ENCODE results near the gene ZBTB20. TPM values are rescaled to one million over a fixed set of nuclear protein-coding genes. Genes with fewer than 3 reads are reported as not detected.

ZBTB20 gene
- total RNA-seq, 1 experiment from 2014 or later, result 26.5 TPM

DNA sequence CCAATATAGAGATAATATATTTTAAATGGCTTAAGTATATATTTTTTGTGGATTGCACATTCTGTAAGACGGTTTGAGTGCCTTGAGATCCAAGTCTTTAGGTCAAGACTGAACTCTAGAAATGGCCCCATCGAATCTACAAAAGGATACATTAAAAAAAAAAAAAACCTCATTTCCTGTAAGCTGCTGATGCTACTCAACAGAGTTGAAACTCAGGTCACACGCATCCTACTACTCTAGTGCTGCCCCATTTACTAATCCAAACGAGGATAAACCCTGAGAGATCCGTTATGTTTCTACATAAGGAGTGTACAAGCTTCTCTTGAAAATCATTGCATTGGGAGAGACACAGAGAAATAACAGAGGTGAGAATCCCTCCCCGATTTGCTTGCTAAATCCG lies 666.0 kb downstream of the ZBTB20 start:
- no TSS peak for BruUV-seq (replicated peaks)
- DNase-seq, result no peak
- no peaks in the 10 kb centered on the region for H3F3A ChIP-seq (ENCODE audit: insufficient read depth, low read depth)
- no peaks in the 10 kb centered on the region for H3K9me2 ChIP-seq (ENCODE audit: insufficient read depth)
- no peaks in the 10 kb centered on the region for H3K9me3 ChIP-seq (ENCODE audit: insufficient read depth, low read depth)
- no peaks in the 10 kb centered on the region for H3K27me3 ChIP-seq (ENCODE audit: insufficient read depth, low read depth)
- no peaks in the 10 kb centered on the region for H3K36me3 ChIP-seq (ENCODE audit: low read depth)
- no peak overlapping the region for H3K4me3 ChIP-seq
- intact Hi-C loops (cut with micrococcal nuclease; ENCODE audit: unreplicated experiment), result no loop called here
- no peaks in the 10 kb centered on the region for H3K79me2 ChIP-seq (ENCODE audit: low read depth)
- peaks cover 7% of the 10 kb centered on the region; the same call in 1 of the 2 replicates for H3K4me1 ChIP-seq (replicated peaks; ENCODE audit: insufficient read depth)
- POLR2A ChIA-PET (ENCODE audit: unreplicated experiment), result no interaction called here
- no peak for TF ChIP-seq EZH2 (IDR thresholded peaks at IDR 0.05; ENCODE audit: low read depth)
- no peak for TF ChIP-seq CTCF (conservative IDR thresholded peaks at IDR 0.05)
- CTCF ChIA-PET, result no interaction called here
- H2AFZ ChIP-seq, result no peak overlapping the region
- H3K4me2 ChIP-seq, result no peak overlapping the region
- H3K27ac ChIP-seq, result no peak overlapping the region
- H4K20me1 ChIP-seq (ENCODE audit: insufficient read depth), result no peaks in the 10 kb centered on the region; the same call in 1 of the 2 replicates

DNA sequence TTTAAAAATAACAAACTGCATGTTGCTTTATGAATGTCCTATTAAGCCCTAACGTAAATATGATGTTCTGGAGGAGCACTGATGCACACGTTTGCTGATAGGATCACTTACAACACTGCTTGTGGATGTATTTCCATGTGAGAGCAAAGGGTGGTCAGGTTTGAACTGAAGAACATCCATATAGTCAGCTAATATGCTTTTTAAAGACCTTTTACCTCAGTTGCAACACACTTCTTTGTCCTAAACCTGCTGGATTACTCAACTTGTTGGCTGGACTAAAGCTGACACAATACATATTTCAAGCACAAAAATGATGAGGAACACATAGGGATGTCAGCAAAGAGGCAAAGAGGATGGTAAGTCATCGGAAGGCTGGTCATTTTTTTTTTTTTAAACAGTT lies 666.6 kb downstream of the ZBTB20 start:
- BruUV-seq (replicated peaks), result no TSS peak
- Histone ChIP-seq H3K36me3 (ENCODE audit: low read depth) (no peaks in the 10 kb centered on the region), H3K27ac (no peak overlapping the region), H3K4me1 (replicated peaks; ENCODE audit: insufficient read depth) (peaks cover 7% of the 10 kb centered on the region; the same call in 1 of the 2 replicates), H3K4me3 (no peak overlapping the region), H4K20me1 (ENCODE audit: insufficient read depth) (no peaks in the 10 kb centered on the region; the same call in 1 of the 2 replicates), H3K9me2 (ENCODE audit: insufficient read depth) (no peaks in the 10 kb centered on the region), H3K27me3 (ENCODE audit: insufficient read depth, low read depth) (no peaks in the 10 kb centered on the region), H3F3A (ENCODE audit: insufficient read depth, low read depth) (no peaks in the 10 kb centered on the region), H2AFZ (no peak overlapping the region), H3K79me2 (ENCODE audit: low read depth) (no peaks in the 10 kb centered on the region), H3K9me3 (ENCODE audit: insufficient read depth, low read depth) (no peaks in the 10 kb centered on the region), H3K4me2 (no peak overlapping the region)
- CTCF ChIA-PET, result no interaction called here
- TF ChIP-seq CTCF (conservative IDR thresholded peaks at IDR 0.05) (no peak), EZH2 (IDR thresholded peaks at IDR 0.05; ENCODE audit: low read depth) (no peak)
- POLR2A ChIA-PET (ENCODE audit: unreplicated experiment), result no interaction called here
- DNase-seq, result no peak
- intact Hi-C loops (cut with micrococcal nuclease; ENCODE audit: unreplicated experiment), result no loop called here

DNA sequence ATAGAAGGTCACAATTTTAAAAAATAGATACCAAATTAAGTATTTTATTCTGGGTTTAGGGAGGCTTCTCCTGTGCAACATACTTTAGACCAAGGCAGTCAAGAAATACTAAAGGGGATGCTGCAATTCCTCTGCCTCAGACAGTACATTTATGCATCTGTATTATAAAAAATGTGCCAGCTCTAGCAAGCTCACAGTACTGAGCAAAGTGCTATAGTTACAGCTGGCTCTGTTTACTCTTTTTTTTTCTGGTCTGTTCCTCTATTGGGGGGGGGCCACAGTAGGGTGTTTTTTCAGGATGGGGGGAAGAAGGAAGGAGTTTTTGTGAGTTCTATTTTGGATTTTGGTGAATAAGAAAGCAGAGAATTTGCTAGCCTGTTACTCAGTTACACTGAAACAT lies 668.3 kb downstream of the ZBTB20 start:
- Histone ChIP-seq H3K79me2 (ENCODE audit: low read depth) (no peaks in the 10 kb centered on the region), H4K20me1 (ENCODE audit: insufficient read depth) (no peaks in the 10 kb centered on the region; the same call in 1 of the 2 replicates), H3K27ac (no peak overlapping the region)

More for the DNA sequence above, 668.3 kb downstream of the ZBTB20 start:
- Histone ChIP-seq H3K9me2 (ENCODE audit: insufficient read depth) (no peaks in the 10 kb centered on the region), H3K4me3 (no peak overlapping the region), H3K36me3 (ENCODE audit: low read depth) (no peaks in the 10 kb centered on the region), H3K4me1 (replicated peaks; ENCODE audit: insufficient read depth) (peaks cover 7% of the 10 kb centered on the region; the same call in 1 of the 2 replicates), H2AFZ (no peak overlapping the region), H3F3A (ENCODE audit: insufficient read depth, low read depth) (no peaks in the 10 kb centered on the region), H3K9me3 (ENCODE audit: insufficient read depth, low read depth) (no peaks in the 10 kb centered on the region), H3K4me2 (no peak overlapping the region), H3K27me3 (ENCODE audit: insufficient read depth, low read depth) (no peaks in the 10 kb centered on the region)
- ChIA-PET POLR2A (ENCODE audit: unreplicated experiment) (no interaction called here), CTCF (no interaction called here)
- intact Hi-C loops (cut with micrococcal nuclease; ENCODE audit: unreplicated experiment), result no loop called here
- DNase-seq, result no peak
- no peak for TF ChIP-seq CTCF (conservative IDR thresholded peaks at IDR 0.05)
- no peak for TF ChIP-seq EZH2 (IDR thresholded peaks at IDR 0.05; ENCODE audit: low read depth)
- no TSS peak for BruUV-seq (replicated peaks)

Measured in PC-9 (cell line).